PC-9 (cell line): ENCODE data around the gene PRDM15.

Experiments used
- CTCF ChIP-seq: fragments of 200-600 bp; sonication (generic); conservative IDR thresholded peaks from 2 replicates; pipeline ENCODE4 v1.6.1; 2017; ENCODE audit warnings: mixed run types, antibody characterized with exemption, mild to moderate bottlenecking, moderate library complexity
- EZH2 ChIP-seq: fragments of 200-600 bp; sonication (generic); IDR thresholded peaks from 2 replicates; pipeline ENCODE4 v1.8.0; 2017; ENCODE audit warnings: antibody characterized with exemption, low read depth

GRCh38 chr21:41749286-41749685 is 129.9 kb downstream of the PRDM15 start:
- TF ChIP-seq CTCF = no peak
- no peak for TF ChIP-seq EZH2
